Measurements from ENCODE around the gene NOLC1. TPM values are rescaled to one million over a fixed set of nuclear protein-coding genes. Genes with fewer than 3 reads are reported as not detected.

Gene NOLC1
- total and polyA plus RNA-seq, 2 of the 13 experiments (the other 11 are each of a cell fraction or from before 2014, with no cell fraction given), result 50.6 to 81.0 TPM

DNA sequence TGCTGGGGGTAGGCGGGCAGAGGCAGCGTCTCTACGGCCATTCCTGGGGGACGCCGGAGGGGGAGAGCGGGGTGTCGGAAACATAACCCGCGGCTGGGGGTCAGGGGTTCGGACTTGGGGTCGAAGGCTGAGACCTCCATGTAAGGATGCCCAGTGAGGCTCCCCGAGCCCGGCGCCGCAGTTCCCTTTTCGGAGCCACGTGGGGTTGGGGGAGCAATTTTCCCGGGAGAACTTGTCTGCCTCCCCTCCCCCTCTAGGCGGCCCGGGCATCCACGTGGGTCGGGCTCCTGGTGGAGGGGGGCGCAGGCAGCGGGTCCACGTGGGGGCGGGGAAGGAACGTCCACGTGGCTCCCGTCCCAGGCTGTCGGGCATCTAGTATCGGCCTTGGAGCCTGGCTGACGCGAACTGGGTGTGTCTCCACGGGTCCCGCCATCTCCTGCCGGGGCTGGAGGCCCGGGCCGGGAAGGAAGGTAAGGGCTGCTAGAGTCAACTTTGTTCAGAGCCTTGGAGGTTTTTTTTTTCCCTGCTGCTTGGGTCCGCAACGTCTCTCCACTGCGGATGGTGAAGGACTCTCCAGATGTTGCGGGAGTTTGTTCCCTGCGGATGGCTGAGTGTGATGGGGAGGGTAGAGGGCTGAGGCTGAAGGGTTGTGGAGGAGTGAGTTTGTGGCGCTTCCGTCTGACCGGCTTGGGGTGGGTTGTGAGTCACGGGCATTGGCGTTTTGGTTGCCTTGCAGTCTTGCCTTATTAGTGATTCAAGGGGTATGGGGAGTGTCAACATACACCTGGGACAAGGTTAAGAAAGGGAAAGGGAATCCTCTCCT, 18.6 kb upstream of the NOLC1 start (continued):
- TF ChIP-seq, protein P1, sequence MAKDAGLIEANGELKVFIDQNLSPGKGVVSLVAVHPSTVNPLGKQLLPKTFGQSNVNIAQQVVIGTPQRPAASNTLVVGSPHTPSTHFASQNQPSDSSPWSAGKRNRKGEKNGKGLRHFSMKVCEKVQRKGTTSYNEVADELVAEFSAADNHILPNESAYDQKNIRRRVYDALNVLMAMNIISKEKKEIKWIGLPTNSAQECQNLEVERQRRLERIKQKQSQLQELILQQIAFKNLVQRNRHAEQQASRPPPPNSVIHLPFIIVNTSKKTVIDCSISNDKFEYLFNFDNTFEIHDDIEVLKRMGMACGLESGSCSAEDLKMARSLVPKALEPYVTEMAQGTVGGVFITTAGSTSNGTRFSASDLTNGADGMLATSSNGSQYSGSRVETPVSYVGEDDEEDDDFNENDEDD (CRISPR knock-in tag; IDR thresholded peaks at IDR 0.05; ENCODE audit: borderline replicate concordance), result peak; percentile 62; the same call in 1 of the 2 replicates
- TF ChIP-seq ZNF816 (CRISPR knock-in tag; IDR thresholded peaks at IDR 0.05; ENCODE audit: borderline replicate concordance) (no peak; the same call in 1 of the 2 replicates), HDAC2 (CRISPR knock-in tag; IDR thresholded peaks at IDR 0.05) (no peak), ASH2L (IDR thresholded peaks at IDR 0.05; ENCODE audit: insufficient read length, low read depth, low read length) (peak; percentile 23), ZNF772 (CRISPR knock-in tag; IDR thresholded peaks at IDR 0.05) (no peak), TBX3 (IDR thresholded peaks at IDR 0.05; ENCODE audit: borderline replicate concordance) (no peak), BHLHE40 (IDR thresholded peaks at IDR 0.05; ENCODE audit: low read length) (no peak), SNAI1 (CRISPR knock-in tag; IDR thresholded peaks at IDR 0.05; ENCODE audit: borderline replicate concordance) (no peak), SMARCC2 (IDR thresholded peaks at IDR 0.05) (no peak), ZNF251 (CRISPR knock-in tag; IDR thresholded peaks at IDR 0.05) (no peak), KLF6 (CRISPR knock-in tag; IDR thresholded peaks at IDR 0.05) (peak; percentile 50), FIP1L1 (IDR thresholded peaks at IDR 0.05; ENCODE audit: borderline replicate concordance, insufficient read depth, low read depth, low read length) (no peak), ZNF737 (CRISPR knock-in tag; IDR thresholded peaks at IDR 0.05; ENCODE audit: borderline replicate concordance) (0 out of 2 replicates have a peak, but pooled peaks have one; percentile 39), IRX3 (CRISPR knock-in tag; IDR thresholded peaks at IDR 0.05; ENCODE audit: borderline replicate concordance, low read depth) (no peak), GATAD1 (CRISPR knock-in tag; IDR thresholded peaks at IDR 0.05) (no peak), ZNF768 (CRISPR knock-in tag; IDR thresholded peaks at IDR 0.05) (no peak), SUZ12 (IDR thresholded peaks at IDR 0.05; ENCODE audit: low read depth, low read length) (no peak), ZNF878 (CRISPR knock-in tag; IDR thresholded peaks at IDR 0.05) (no peak), RFXANK (CRISPR knock-in tag; IDR thresholded peaks at IDR 0.05) (no peak), NR1H2 (CRISPR knock-in tag; IDR thresholded peaks at IDR 0.05; ENCODE audit: borderline replicate concordance, low read depth) (no peak)
- TF ChIP-seq, protein P2, sequence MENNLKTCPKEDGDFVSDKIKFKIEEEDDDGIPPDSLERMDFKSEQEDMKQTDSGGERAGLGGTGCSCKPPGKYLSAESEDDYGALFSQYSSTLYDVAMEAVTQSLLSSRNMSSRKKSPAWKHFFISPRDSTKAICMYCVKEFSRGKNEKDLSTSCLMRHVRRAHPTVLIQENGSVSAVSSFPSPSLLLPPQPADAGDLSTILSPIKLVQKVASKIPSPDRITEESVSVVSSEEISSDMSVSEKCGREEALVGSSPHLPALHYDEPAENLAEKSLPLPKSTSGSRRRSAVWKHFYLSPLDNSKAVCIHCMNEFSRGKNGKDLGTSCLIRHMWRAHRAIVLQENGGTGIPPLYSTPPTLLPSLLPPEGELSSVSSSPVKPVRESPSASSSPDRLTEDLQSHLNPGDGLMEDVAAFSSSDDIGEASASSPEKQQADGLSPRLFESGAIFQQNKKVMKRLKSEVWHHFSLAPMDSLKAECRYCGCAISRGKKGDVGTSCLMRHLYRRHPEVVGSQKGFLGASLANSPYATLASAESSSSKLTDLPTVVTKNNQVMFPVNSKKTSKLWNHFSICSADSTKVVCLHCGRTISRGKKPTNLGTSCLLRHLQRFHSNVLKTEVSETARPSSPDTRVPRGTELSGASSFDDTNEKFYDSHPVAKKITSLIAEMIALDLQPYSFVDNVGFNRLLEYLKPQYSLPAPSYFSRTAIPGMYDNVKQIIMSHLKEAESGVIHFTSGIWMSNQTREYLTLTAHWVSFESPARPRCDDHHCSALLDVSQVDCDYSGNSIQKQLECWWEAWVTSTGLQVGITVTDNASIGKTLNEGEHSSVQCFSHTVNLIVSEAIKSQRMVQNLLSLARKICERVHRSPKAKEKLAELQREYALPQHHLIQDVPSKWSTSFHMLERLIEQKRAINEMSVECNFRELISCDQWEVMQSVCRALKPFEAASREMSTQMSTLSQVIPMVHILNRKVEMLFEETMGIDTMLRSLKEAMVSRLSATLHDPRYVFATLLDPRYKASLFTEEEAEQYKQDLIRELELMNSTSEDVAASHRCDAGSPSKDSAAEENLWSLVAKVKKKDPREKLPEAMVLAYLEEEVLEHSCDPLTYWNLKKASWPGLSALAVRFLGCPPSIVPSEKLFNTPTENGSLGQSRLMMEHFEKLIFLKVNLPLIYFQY (CRISPR knock-in tag; IDR thresholded peaks at IDR 0.05; ENCODE audit: borderline replicate concordance), result no peak
- TF ChIP-seq, protein P3, sequence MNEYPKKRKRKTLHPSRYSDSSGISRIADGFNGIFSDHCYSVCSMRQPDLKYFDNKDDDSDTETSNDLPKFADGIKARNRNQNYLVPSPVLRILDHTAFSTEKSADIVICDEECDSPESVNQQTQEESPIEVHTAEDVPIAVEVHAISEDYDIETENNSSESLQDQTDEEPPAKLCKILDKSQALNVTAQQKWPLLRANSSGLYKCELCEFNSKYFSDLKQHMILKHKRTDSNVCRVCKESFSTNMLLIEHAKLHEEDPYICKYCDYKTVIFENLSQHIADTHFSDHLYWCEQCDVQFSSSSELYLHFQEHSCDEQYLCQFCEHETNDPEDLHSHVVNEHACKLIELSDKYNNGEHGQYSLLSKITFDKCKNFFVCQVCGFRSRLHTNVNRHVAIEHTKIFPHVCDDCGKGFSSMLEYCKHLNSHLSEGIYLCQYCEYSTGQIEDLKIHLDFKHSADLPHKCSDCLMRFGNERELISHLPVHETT (CRISPR knock-in tag; conservative IDR thresholded peaks at IDR 0.05), result no peak
- TF ChIP-seq, protein P4, sequence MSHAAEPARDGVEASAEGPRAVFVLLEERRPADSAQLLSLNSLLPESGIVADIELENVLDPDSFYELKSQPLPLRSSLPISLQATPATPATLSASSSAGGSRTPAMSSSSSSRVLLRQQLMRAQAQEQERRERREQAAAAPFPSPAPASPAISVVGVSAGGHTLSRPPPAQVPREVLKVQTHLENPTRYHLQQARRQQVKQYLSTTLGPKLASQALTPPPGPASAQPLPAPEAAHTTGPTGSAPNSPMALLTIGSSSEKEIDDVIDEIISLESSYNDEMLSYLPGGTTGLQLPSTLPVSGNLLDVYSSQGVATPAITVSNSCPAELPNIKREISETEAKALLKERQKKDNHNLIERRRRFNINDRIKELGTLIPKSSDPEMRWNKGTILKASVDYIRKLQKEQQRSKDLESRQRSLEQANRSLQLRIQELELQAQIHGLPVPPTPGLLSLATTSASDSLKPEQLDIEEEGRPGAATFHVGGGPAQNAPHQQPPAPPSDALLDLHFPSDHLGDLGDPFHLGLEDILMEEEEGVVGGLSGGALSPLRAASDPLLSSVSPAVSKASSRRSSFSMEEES (CRISPR knock-in tag; IDR thresholded peaks at IDR 0.05), result peak; percentile 15; the same call in 1 of the 2 replicates

All from HepG2 (cell line).